Measurements from ENCODE around the gene BAG2.

The BAG2 gene

DNA sequence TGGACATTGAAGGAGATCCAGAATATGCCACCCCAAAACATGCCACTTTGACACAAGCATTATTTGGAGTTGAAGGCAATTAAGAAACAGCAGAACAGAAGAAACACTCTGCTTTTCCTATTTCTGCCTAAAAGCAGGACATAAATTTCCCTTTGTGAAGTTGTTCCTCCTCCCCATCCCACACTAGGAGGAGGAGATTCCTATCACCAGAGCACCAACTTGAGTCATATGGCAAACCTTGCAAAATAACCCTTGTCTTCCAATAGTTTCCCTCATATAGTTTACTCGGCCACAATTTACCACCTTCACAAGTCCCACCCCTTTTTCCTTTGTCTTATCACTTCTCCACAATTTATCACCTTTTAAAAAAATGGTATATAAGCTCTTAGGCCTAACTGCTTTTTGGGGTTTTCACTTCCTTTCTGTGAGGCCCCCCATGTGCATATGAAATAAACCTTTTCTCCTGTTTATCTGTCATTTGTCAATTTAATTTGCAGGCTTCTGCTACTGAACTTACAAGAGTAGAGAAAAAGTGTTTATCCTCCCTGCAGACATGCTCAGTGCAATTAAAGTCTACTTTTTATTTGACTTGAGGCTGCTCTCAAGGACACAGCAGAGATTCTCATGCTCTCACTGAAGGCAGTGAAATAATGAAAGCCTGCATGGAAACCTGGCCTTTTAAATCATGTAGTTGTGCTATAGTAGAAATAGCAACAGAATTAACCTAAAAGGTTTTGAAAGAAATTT is 52.8 kb downstream of the BAG2 start:
- DNase-seq: no peak

DNA sequence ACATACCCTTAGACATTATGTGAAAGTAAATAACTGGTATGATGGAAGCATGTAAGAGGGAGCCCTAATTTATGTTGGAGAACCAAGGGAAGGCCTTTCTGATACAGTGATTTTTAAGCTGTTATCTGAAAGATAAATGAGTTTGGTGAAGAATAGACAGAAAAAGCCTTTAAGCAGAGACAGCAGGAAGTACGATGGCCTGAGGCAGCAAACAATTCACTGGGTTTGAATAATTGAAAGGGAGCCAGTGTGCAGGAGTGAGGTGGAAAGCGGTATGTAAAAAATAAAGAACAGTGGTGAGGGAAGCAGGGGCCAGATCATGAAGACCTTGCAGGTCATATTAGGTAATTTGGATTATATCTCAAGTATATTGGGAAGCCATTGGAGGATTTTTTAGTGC is 54.1 kb downstream of the BAG2 start:
- DNase-seq: no peak
